Trophoblast cell (in vitro differentiated cells and primary cell): ENCODE data around the gene SERPINI2.

ENCODE experiments used
- DNase-seq, 2 donors: peaks; one replicate each; pipeline ENCODE4 v3.0.0-alpha.2; 2016
- H2AFZ ChIP-seq: 2 replicates; pipeline ENCODE4 v1.6.1; 2013; ENCODE audit warnings: low read length, moderate library complexity, mild to moderate bottlenecking; ENCODE audit not compliant: insufficient read depth, poor library complexity
- H2AK5ac ChIP-seq: 2 replicates; pipeline ENCODE4 v1.6.1; 2013; ENCODE audit warnings: mild to moderate bottlenecking, low read length
- H2BK120ac ChIP-seq: 2 replicates; pipeline ENCODE4 v1.6.1; 2013; ENCODE audit warnings: low read length, mild to moderate bottlenecking, moderate library complexity; ENCODE audit not compliant: insufficient read depth, poor library complexity
- H2BK12ac ChIP-seq: 2 replicates; pipeline ENCODE4 v1.6.1; 2013; ENCODE audit warnings: mild to moderate bottlenecking, low read length, moderate library complexity
- H2BK5ac ChIP-seq: 2 replicates; pipeline ENCODE4 v1.6.1; 2013; ENCODE audit warnings: low read length, low read depth, moderate library complexity, mild to moderate bottlenecking; ENCODE audit not compliant: poor library complexity
- H3K14ac ChIP-seq: 2 replicates; pipeline ENCODE4 v1.6.1; 2013; ENCODE audit warnings: mild to moderate bottlenecking, low read length
- H3K18ac ChIP-seq: 2 replicates; pipeline ENCODE4 v1.6.1; 2013; ENCODE audit warnings: mild to moderate bottlenecking, low read length
- H3K23ac ChIP-seq: 2 replicates; pipeline ENCODE4 v1.6.1; 2013; ENCODE audit warnings: low read length
- H3K27ac ChIP-seq: 2 replicates; pipeline ENCODE4 v1.5.1; 2013; ENCODE audit warnings: low read depth, mild to moderate bottlenecking, inconsistent platforms, low read length, moderate library complexity
- H3K27me3 ChIP-seq: 2 replicates; pipeline ENCODE4 v1.6.1; 2013; ENCODE audit warnings: inconsistent platforms, mild to moderate bottlenecking, low read length, moderate library complexity; ENCODE audit not compliant: insufficient read depth
- H3K36me3 ChIP-seq, 2 experiments: 1 replicate in 1 of 2; 2 replicates in 1 of 2; pipeline ENCODE4 v1.6.1; 2013; ENCODE audit warnings: low read length in 2 of 2, mild to moderate bottlenecking in 2 of 2, moderate library complexity in 1 of 2; ENCODE audit not compliant: insufficient read depth in 2 of 2, control insufficient read depth in 1 of 2
- H3K4ac ChIP-seq: 2 replicates; pipeline ENCODE4 v1.6.1; 2013; ENCODE audit warnings: low read depth, mild to moderate bottlenecking, low read length, moderate library complexity
- H3K4me1 ChIP-seq, 2 experiments: 1 replicate in 1 of 2; 2 replicates in 1 of 2; pipeline ENCODE4 v1.6.1; 2013; ENCODE audit warnings: low read length in 2 of 2, mild to moderate bottlenecking in 2 of 2, moderate library complexity in 1 of 2; ENCODE audit not compliant: insufficient read depth in 2 of 2, control insufficient read depth in 1 of 2
- H3K4me2 ChIP-seq: 2 replicates; pipeline ENCODE4 v1.6.1; 2013; ENCODE audit warnings: inconsistent platforms, mild to moderate bottlenecking, low read length, moderate library complexity
- H3K4me3 ChIP-seq: 2 replicates; pipeline ENCODE4 v1.5.1; 2013; ENCODE audit warnings: mild to moderate bottlenecking, low read depth, low read length, inconsistent platforms
- H3K79me1 ChIP-seq: one replicate; pipeline ENCODE4 v1.6.1; 2013; ENCODE audit warnings: low read length
- H3K79me2 ChIP-seq: 2 replicates; pipeline ENCODE4 v1.6.1; 2013; ENCODE audit warnings: low read length, mild to moderate bottlenecking; ENCODE audit not compliant: control insufficient read depth, insufficient read depth, poor library complexity
- H3K9ac ChIP-seq: 2 replicates; pipeline ENCODE4 v1.6.1; 2013; ENCODE audit warnings: mild to moderate bottlenecking, low read length
- H3K9me3 ChIP-seq: 2 replicates; pipeline ENCODE4 v1.6.1; 2013; ENCODE audit warnings: low read depth, mild to moderate bottlenecking, control low read depth, inconsistent platforms, low read length; ENCODE audit not compliant: insufficient read depth
- H4K12ac ChIP-seq: 2 replicates; pipeline ENCODE4 v1.6.1; 2013; ENCODE audit warnings: low read depth, mild to moderate bottlenecking, low read length, moderate library complexity
- H4K8ac ChIP-seq: 2 replicates; pipeline ENCODE4 v1.6.1; 2013; ENCODE audit warnings: low read depth, mild to moderate bottlenecking, low read length, moderate library complexity
- H4K91ac ChIP-seq: one replicate; pipeline ENCODE4 v1.6.1; 2013; ENCODE audit warnings: low read depth, mild to moderate bottlenecking, low read length, moderate library complexity
- WGBS: extraction: QIAGEN DNeasy Blood & Tissue Kit; methylation state at CpG from one replicate; pipeline ENCODE4 v1.1.7; 2013; ENCODE audit warnings: missing lambda C conversion rate; ENCODE audit not compliant: insufficient read length, insufficient coverage; ENCODE audit errors: extremely low coverage; 5-methylcytosine and 5-hydroxymethylcytosine counted together

The SERPINI2 gene

DNA sequence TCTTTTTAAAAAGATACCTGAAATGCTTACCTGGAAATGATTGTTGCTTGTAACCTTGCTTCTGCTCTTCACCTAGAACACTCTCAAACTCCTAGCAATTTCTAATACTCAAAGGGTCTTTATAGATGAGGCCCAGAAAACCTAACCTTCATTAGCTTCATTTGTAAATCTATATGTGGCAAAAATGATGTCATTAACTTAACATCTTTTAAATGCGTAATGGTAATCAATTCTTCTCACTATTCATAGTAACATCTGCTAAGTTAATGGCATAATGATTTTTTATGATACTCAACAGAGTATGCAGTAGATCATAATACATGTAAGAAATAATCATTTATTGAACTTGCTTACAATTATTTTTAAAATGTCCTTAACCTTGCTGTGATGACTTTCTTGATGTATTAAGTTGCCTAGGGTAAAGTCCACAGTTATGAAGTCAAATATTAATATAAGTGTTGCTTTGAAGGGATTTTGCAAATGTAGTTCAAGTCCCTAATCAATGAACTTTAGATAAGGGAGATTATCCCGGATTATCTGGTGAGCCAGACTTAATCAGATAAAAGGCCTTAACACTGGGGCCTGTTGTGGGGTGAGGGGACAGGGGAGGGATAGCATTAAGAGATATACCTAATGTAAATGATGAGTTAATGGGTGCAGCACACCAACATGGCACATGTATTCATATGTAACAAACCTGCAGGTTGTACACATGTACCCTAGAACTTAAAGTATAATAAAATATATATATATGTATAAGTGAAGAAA lies 10.1 kb upstream of the SERPINI2 start:
- DNase-seq: no peak

DNA sequence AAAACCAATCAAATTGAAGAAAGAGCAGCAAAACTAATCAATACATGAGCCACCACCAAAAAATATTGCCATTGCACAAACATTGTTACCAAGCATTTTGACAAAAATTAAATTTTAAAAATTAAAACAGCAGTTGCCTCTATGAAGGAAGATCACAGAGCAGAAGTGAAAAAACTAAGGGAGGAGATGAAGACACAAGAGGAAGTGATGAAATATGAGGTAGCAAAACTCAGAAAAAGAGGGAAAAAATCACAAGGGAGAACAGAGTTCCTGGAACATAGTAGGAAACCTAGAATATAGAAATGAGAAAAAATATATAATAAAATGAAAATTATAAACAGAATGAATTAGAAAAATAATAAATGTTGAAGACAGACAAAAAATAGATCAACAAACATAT lies 7.3 kb upstream of the SERPINI2 start:
- no peak for DNase-seq
- Histone ChIP-seq H3K36me3 (no peaks in the 10 kb centered on the region), H2BK5ac (no peak overlapping the region), H3K4me1 (no peaks in the 10 kb centered on the region), H3K4me3 (no peak overlapping the region), H2BK120ac (no peak overlapping the region), H4K91ac (no peak overlapping the region), H2AFZ (no peak overlapping the region), H3K4me2 (no peak overlapping the region), H3K79me1 (no peaks in the 10 kb centered on the region), H3K27ac (no peak overlapping the region), H3K14ac (no peak overlapping the region), H3K9ac (no peak overlapping the region), H3K23ac (no peak overlapping the region), H3K27me3 (no peaks in the 10 kb centered on the region), H3K4ac (no peak overlapping the region), H4K12ac (no peak overlapping the region), H3K79me2 (no peaks in the 10 kb centered on the region), H3K18ac (no peak overlapping the region), H2AK5ac (no peak overlapping the region), H3K9me3 (no peaks in the 10 kb centered on the region), H4K8ac (no peak overlapping the region), H2BK12ac (no peak overlapping the region)

More for the DNA sequence above, 10.1 kb upstream of the SERPINI2 start:
- no peak overlapping the region for H2BK120ac ChIP-seq
- no peak overlapping the region for H3K18ac ChIP-seq
- no peaks in the 10 kb centered on the region for H3K27me3 ChIP-seq
- H2BK12ac ChIP-seq: no peak overlapping the region
- WGBS: no CpG with 5 or more reads among the region's 2 CpGs
- no peak overlapping the region for H3K4me3 ChIP-seq
- no peak overlapping the region for H3K27ac ChIP-seq
- no peak overlapping the region for H3K4me2 ChIP-seq
- H3K4ac ChIP-seq: no peak overlapping the region
- no peak overlapping the region for H4K12ac ChIP-seq
- H3K14ac ChIP-seq: no peak overlapping the region
- H2BK5ac ChIP-seq: no peak overlapping the region
- no peak overlapping the region for H4K91ac ChIP-seq
- no peak overlapping the region for H2AFZ ChIP-seq
- H3K23ac ChIP-seq: no peak overlapping the region
- no peaks in the 10 kb centered on the region for H3K9me3 ChIP-seq
- no peak overlapping the region for H4K8ac ChIP-seq
- no peak overlapping the region for H2AK5ac ChIP-seq
- no peaks in the 10 kb centered on the region for H3K36me3 ChIP-seq
- no peaks in the 10 kb centered on the region for H3K4me1 ChIP-seq
- no peaks in the 10 kb centered on the region for H3K79me2 ChIP-seq
- no peaks in the 10 kb centered on the region for H3K79me1 ChIP-seq
- no peak overlapping the region for H3K9ac ChIP-seq

DNA sequence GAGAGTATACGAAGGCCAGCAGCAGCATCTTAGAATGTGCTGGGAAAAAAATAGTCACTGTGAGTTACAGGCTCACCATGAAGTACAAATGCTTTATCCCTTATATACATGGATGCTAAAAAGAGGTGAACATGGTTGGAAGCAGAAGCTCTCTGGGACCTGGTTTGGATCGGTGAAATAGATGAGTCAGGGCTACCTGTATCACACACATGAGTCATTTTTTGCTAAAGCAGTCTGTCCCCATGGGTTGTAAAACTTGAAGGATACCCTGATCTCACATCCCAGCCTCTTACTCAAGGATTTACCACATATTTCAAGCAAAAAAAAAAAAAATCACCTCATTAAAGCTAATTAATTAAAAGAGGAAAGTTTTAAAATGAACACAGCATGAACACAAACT lies 6.9 kb upstream of the SERPINI2 start:
- no peak overlapping the region for H2BK5ac ChIP-seq
- no peak overlapping the region for H3K4me3 ChIP-seq
- no peak overlapping the region for H3K9ac ChIP-seq
- no peak overlapping the region for H4K8ac ChIP-seq
- H3K27me3 ChIP-seq: no peaks in the 10 kb centered on the region
- no CpG with 5 or more reads among the region's 2 CpGs for WGBS
- no peaks in the 10 kb centered on the region for H3K9me3 ChIP-seq
- no peak overlapping the region for H4K91ac ChIP-seq
- no peak overlapping the region for H4K12ac ChIP-seq
- H3K14ac ChIP-seq: no peak overlapping the region
- no peak overlapping the region for H2AK5ac ChIP-seq
- no peak for DNase-seq
- H3K4me1 ChIP-seq: no peaks in the 10 kb centered on the region
- no peaks in the 10 kb centered on the region for H3K36me3 ChIP-seq
- no peak overlapping the region for H3K23ac ChIP-seq
- H2AFZ ChIP-seq: no peak overlapping the region
- H2BK120ac ChIP-seq: no peak overlapping the region
- no peak overlapping the region for H2BK12ac ChIP-seq
- no peak overlapping the region for H3K18ac ChIP-seq
- no peak overlapping the region for H3K4ac ChIP-seq
- no peaks in the 10 kb centered on the region for H3K79me2 ChIP-seq
- no peaks in the 10 kb centered on the region for H3K79me1 ChIP-seq
- H3K4me2 ChIP-seq: no peak overlapping the region
- no peak overlapping the region for H3K27ac ChIP-seq

DNA sequence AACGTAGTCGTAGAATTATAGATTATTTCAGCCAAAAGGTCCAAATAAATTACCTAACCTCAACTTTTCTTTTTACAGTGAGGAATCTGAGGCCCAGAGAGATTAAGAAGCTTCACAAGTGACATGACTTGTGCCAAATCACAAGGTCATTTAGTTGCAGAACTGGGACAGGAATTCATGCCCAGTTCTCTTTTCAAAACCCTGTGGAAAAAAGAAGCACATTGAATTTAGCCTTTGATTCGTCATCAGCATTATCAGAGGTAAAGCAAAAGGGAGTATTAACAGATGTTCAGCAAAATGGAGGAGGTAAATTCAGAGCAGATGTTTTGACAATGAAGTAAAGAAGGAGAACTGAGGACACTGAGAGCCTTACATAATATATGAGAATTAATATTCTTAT lies 4.5 kb downstream of the SERPINI2 start:
- H3K4me1 ChIP-seq: no peaks in the 10 kb centered on the region
- H3K9me3 ChIP-seq: no peaks in the 10 kb centered on the region
- H4K8ac ChIP-seq: no peak overlapping the region
- H2BK120ac ChIP-seq: no peak overlapping the region
- no peaks in the 10 kb centered on the region for H3K36me3 ChIP-seq
- H3K9ac ChIP-seq: no peak overlapping the region
- no peaks in the 10 kb centered on the region for H3K79me1 ChIP-seq
- H3K14ac ChIP-seq: no peak overlapping the region
- no peak for DNase-seq
- H2AFZ ChIP-seq: no peak overlapping the region
- no peak overlapping the region for H2BK12ac ChIP-seq
- no peaks in the 10 kb centered on the region for H3K27me3 ChIP-seq
- no peak overlapping the region for H3K23ac ChIP-seq
- no peak overlapping the region for H3K27ac ChIP-seq
- H2AK5ac ChIP-seq: no peak overlapping the region
- H3K4ac ChIP-seq: no peak overlapping the region
- H3K4me3 ChIP-seq: no peak overlapping the region
- no peak overlapping the region for H4K91ac ChIP-seq
- no peak overlapping the region for H3K18ac ChIP-seq
- no peaks in the 10 kb centered on the region for H3K79me2 ChIP-seq
- H3K4me2 ChIP-seq: no peak overlapping the region
- no peak overlapping the region for H4K12ac ChIP-seq
- no peak overlapping the region for H2BK5ac ChIP-seq
- no CpG with 5 or more reads among the region's 3 CpGs for WGBS
